ENCODE measurements around the gene CWC27. TPM values are rescaled to one million over a fixed set of nuclear protein-coding genes. Genes with fewer than 3 reads are reported as not detected.

The CWC27 gene
- polyA plus RNA-seq, 1 of the 3 experiments (the other 2 are of a cell fraction) = 6.6 TPM

DNA sequence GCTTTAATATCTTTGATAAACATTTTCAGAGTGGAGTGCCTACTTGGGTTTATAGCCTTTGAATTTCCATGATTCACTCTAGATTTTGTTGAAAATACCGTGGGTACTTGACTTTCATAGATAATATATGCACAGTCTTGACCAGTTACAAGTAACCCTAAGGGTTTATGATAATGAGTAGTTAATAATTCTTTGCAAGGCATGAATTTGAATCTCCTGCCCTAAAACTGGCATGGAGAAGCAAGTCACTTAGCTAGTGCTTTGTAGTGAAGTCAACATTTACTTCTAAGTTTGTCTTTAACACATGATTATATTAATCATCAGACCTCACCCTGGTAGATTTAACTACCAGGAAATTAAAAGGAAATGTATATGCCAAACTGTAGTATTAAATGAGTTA lies 115.8 kb downstream of the CWC27 start:
- CTCF ChIA-PET = no interaction called here
- 97% methylated on average over 1 of the region's 1 CpG for WGBS (ENCODE audit: low lambda C conversion rate)
- no peak overlapping the region for H3K9ac ChIP-seq
- H3K79me2 ChIP-seq (ENCODE audit: insufficient read depth) = no peaks in the 10 kb centered on the region
- H4K20me1 ChIP-seq (ENCODE audit: insufficient read depth) = no peaks in the 10 kb centered on the region
- no peak for TF ChIP-seq EZH2phosphoT487 (IDR thresholded peaks at IDR 0.05; ENCODE audit: borderline replicate concordance, low read depth)
- no peak for TF ChIP-seq NFIC (IDR thresholded peaks at IDR 0.05; ENCODE audit: borderline replicate concordance)
- TF ChIP-seq, protein P1, sequence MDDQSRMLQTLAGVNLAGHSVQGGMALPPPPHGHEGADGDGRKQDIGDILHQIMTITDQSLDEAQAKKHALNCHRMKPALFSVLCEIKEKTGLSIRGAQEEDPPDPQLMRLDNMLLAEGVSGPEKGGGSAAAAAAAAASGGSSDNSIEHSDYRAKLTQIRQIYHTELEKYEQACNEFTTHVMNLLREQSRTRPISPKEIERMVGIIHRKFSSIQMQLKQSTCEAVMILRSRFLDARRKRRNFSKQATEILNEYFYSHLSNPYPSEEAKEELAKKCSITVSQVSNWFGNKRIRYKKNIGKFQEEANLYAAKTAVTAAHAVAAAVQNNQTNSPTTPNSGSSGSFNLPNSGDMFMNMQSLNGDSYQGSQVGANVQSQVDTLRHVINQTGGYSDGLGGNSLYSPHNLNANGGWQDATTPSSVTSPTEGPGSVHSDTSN (IDR thresholded peaks at IDR 0.05) = no peak
- TF ChIP-seq SMC3 (IDR thresholded peaks at IDR 0.05; ENCODE audit: low read depth, low read length) = no peak
- no peak for TF ChIP-seq EP300 (IDR thresholded peaks at IDR 0.05; ENCODE audit: borderline replicate concordance in 1 of 2, low read depth in 1 of 2, low read length in 1 of 2)
- TF ChIP-seq RXRA (IDR thresholded peaks at IDR 0.05; ENCODE audit: borderline replicate concordance, low read depth) = no peak
- TF ChIP-seq MXI1 (IDR thresholded peaks at IDR 0.05; ENCODE audit: low read depth, low read length) = no peak
- no peak for TF ChIP-seq YY1 (IDR thresholded peaks at IDR 0.05; ENCODE audit: low read depth)
- H3F3A ChIP-seq (replicated peaks; ENCODE audit: insufficient read depth) = no peaks in the 10 kb centered on the region
- H3K9me3 ChIP-seq = no peaks in the 10 kb centered on the region
- no peaks in the 10 kb centered on the region for H3K9me2 ChIP-seq
- POLR2A ChIA-PET = no interaction called here
- H3K4me2 ChIP-seq = no peak overlapping the region
- H3K27me3 ChIP-seq (ENCODE audit: insufficient read depth) = no peaks in the 10 kb centered on the region
- H3K36me3 ChIP-seq (replicated peaks in 1 of 2; ENCODE audit: control insufficient read depth in 1 of 2, insufficient read depth in 2 of 2, low read length in 1 of 2) = peaks cover 4 to 7% of the 10 kb centered on the region in 2 experiments
- no peak overlapping the region for H3K27ac ChIP-seq (ENCODE audit: low read depth in 2 of 2, low read length in 1 of 2)
- no peak overlapping the region for H2AFZ ChIP-seq (ENCODE audit: low read depth)
- no peaks in the 10 kb centered on the region for H3K4me1 ChIP-seq (ENCODE audit: control insufficient read depth in 1 of 2, insufficient read depth in 2 of 2, low read depth in 1 of 2, low read length in 1 of 2)
- DNase-seq = no peak
- no peak overlapping the region for H3K4me3 ChIP-seq (ENCODE audit: low read depth in 2 of 2, low read length in 1 of 2)

DNA sequence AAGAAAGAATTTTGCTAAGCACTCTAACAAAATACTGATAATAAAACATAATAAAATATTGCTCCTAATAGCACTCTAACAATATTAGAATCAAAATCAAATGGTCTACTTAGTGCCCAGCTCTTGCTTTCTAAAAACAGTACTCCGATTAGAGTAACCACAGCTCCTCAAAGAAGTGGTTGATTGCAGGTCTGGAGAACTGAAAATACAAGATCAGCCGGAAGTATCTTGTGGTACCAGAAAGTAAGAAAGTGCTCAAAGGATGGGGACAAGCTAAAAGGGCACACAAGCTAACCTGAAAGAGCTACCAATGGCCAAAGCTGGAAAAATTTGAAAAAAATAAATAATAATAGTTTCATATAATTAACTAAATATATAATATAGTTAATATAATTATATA lies 119.2 kb downstream of the CWC27 start:
- Histone ChIP-seq H3K79me2 (ENCODE audit: insufficient read depth) (no peaks in the 10 kb centered on the region), H3K4me1 (ENCODE audit: control insufficient read depth in 1 of 2, insufficient read depth in 2 of 2, low read depth in 1 of 2, low read length in 1 of 2) (no peaks in the 10 kb centered on the region), H3K4me2 (no peak overlapping the region), H3K9me3 (no peaks in the 10 kb centered on the region), H3F3A (replicated peaks; ENCODE audit: insufficient read depth) (no peaks in the 10 kb centered on the region), H3K36me3 (replicated peaks in 1 of 2; ENCODE audit: control insufficient read depth in 1 of 2, insufficient read depth in 2 of 2, low read length in 1 of 2) (peaks cover 4 to 7% of the 10 kb centered on the region in 2 experiments), H3K4me3 (ENCODE audit: low read depth in 2 of 2, low read length in 1 of 2) (no peak overlapping the region), H4K20me1 (ENCODE audit: insufficient read depth) (no peaks in the 10 kb centered on the region), H3K27ac (ENCODE audit: low read depth in 2 of 2, low read length in 1 of 2) (no peak overlapping the region), H3K27me3 (ENCODE audit: insufficient read depth) (no peaks in the 10 kb centered on the region), H3K9ac (no peak overlapping the region), H3K9me2 (no peaks in the 10 kb centered on the region), H2AFZ (ENCODE audit: low read depth) (no peak overlapping the region)
- ChIA-PET POLR2A (no interaction called here), CTCF (no interaction called here)
- no peak for DNase-seq
- WGBS (ENCODE audit: low lambda C conversion rate) = 95% methylated on average over 2 of the region's 2 CpGs
- no peak for TF ChIP-seq TEAD4 (IDR thresholded peaks at IDR 0.05; ENCODE audit: borderline replicate concordance, insufficient read depth)
- TF ChIP-seq FOXM1 (IDR thresholded peaks at IDR 0.05; ENCODE audit: low read depth) = no peak
- TF ChIP-seq, protein P1 (IDR thresholded peaks at IDR 0.05) = no peak
- no peak for TF ChIP-seq ELF1 (IDR thresholded peaks at IDR 0.05)
- TF ChIP-seq, protein P2, sequence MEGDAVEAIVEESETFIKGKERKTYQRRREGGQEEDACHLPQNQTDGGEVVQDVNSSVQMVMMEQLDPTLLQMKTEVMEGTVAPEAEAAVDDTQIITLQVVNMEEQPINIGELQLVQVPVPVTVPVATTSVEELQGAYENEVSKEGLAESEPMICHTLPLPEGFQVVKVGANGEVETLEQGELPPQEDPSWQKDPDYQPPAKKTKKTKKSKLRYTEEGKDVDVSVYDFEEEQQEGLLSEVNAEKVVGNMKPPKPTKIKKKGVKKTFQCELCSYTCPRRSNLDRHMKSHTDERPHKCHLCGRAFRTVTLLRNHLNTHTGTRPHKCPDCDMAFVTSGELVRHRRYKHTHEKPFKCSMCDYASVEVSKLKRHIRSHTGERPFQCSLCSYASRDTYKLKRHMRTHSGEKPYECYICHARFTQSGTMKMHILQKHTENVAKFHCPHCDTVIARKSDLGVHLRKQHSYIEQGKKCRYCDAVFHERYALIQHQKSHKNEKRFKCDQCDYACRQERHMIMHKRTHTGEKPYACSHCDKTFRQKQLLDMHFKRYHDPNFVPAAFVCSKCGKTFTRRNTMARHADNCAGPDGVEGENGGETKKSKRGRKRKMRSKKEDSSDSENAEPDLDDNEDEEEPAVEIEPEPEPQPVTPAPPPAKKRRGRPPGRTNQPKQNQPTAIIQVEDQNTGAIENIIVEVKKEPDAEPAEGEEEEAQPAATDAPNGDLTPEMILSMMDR (IDR thresholded peaks at IDR 0.05) = no peak
- no peak for TF ChIP-seq NFIC (IDR thresholded peaks at IDR 0.05; ENCODE audit: borderline replicate concordance)
- TF ChIP-seq RCOR1 (IDR thresholded peaks at IDR 0.05; ENCODE audit: low read length) = no peak

Measured in SK-N-SH (cell line).